ENCODE data around the gene ADNP2.

DNA sequence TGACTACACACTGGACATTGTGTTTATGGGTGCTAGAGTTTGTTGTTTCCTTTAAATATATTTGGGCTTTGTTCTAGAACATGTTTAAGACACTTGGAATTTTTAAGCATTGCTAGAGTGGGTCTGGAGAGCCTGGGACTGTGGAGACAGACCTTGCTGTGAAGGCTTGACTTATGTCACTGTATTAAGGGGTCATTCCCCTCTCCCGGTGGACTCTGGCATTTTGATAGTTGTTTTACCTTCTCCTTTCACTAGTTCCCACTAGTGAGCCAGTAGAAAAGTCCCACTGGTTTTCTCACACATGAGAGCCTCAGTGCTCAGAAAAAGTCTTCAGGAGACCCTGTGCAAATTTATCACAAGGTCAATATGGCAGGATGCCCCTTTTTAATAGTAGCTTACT is 18.6 kb downstream of the ADNP2 start:
- TF ChIP-seq, protein P1, sequence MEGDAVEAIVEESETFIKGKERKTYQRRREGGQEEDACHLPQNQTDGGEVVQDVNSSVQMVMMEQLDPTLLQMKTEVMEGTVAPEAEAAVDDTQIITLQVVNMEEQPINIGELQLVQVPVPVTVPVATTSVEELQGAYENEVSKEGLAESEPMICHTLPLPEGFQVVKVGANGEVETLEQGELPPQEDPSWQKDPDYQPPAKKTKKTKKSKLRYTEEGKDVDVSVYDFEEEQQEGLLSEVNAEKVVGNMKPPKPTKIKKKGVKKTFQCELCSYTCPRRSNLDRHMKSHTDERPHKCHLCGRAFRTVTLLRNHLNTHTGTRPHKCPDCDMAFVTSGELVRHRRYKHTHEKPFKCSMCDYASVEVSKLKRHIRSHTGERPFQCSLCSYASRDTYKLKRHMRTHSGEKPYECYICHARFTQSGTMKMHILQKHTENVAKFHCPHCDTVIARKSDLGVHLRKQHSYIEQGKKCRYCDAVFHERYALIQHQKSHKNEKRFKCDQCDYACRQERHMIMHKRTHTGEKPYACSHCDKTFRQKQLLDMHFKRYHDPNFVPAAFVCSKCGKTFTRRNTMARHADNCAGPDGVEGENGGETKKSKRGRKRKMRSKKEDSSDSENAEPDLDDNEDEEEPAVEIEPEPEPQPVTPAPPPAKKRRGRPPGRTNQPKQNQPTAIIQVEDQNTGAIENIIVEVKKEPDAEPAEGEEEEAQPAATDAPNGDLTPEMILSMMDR (conservative IDR thresholded peaks at IDR 0.05), result no peak
- no peak for TF ChIP-seq EZH2 (IDR thresholded peaks at IDR 0.05; ENCODE audit: low read depth)
